B cell (primary cell): ENCODE results near the gene TMEM254.
"Not testable (repeated sequence)": the region's sequence is repeated elsewhere in the genome, so short reads cannot be mapped to it uniquely, and the experiment has no call there.

Experiments
- EZH2 ChIP-seq: IDR thresholded peaks from 2 replicates; pipeline ENCODE4 v1.6.1; 2012; ENCODE audit warnings: borderline replicate concordance, low read depth, mild to moderate bottlenecking, moderate library complexity, low read length; ENCODE audit not compliant: insufficient read depth, poor library complexity, severe bottlenecking
- TF ChIP-seq, protein P1 (sequence below): fragments of 200-600 bp; IDR thresholded peaks from one replicate; pipeline ENCODE4 v1.8.0; 2022; ENCODE audit warnings: antibody characterized with exemption, mild to moderate bottlenecking

- TF ChIP-seq, protein P1, sequence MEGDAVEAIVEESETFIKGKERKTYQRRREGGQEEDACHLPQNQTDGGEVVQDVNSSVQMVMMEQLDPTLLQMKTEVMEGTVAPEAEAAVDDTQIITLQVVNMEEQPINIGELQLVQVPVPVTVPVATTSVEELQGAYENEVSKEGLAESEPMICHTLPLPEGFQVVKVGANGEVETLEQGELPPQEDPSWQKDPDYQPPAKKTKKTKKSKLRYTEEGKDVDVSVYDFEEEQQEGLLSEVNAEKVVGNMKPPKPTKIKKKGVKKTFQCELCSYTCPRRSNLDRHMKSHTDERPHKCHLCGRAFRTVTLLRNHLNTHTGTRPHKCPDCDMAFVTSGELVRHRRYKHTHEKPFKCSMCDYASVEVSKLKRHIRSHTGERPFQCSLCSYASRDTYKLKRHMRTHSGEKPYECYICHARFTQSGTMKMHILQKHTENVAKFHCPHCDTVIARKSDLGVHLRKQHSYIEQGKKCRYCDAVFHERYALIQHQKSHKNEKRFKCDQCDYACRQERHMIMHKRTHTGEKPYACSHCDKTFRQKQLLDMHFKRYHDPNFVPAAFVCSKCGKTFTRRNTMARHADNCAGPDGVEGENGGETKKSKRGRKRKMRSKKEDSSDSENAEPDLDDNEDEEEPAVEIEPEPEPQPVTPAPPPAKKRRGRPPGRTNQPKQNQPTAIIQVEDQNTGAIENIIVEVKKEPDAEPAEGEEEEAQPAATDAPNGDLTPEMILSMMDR = not testable (repeated sequence)
- not testable (repeated sequence) for TF ChIP-seq EZH2
These were observed 49.3 kb upstream of the TMEM254 start for GRCh38 chr10:80029205-80029604.
